ENCODE measurements around the gene USP40.

USP40 gene

DNA sequence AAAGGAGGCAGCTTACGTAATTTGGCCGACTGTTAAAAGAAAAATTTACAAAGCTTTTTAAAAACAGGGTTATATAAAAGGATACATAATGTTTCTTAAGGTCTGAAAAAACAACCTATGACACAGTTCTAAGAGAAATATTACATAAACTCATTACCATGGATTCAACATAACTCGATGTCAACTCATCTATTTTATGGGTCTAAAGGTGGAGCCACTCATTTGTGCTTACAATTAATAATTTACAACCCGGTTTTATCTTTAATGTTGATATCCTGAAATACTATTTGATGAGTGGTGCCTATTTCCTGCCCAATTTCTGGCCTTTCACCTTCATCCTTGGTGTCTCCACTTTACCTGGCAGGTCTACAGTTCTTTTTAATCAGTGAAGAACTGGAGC is 15.1 kb downstream of the USP40 start:
- no peak for DNase-seq (ENCODE audit: low read depth)

DNA sequence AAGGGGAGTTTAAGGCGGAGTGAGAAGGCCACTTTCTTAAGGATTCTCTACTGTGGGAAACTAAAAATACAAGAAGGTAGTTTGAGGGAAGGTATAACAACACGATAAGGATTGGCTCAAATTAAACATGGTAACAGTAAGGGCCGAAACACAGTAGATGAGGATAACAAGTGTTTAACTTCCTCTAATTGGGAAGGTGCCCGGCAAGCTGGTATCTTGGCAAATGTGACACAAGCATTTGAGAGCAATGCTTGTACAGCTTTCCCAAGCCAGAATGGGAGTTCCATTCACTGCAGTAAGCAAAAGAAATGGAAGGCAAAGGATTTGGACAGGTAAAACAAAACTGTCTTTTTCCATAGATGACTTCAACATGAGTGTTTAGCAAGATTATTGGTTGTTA is 19.8 kb downstream of the USP40 start:
- no peak for DNase-seq (ENCODE audit: low read depth)

DNA sequence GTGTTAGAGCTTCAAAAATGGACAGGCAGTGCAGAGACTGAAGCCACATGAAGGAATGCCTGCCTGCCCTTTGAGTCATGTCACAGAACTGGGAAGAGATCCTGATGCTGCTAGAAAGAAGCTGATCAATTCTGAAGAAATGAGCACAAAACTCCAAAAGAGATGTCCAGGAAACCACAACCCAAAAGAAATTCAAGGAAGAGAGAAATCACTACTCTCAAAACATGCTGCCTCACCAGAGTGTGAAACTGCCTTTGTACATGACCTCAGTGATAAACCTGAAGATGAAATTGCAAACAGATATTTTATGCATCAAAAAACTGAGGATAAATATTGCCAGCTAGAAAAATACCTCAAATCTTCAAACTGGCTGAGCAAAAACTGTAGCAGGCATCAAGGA is 20.5 kb downstream of the USP40 start:
- DNase-seq (ENCODE audit: low read depth), result no peak

DNA sequence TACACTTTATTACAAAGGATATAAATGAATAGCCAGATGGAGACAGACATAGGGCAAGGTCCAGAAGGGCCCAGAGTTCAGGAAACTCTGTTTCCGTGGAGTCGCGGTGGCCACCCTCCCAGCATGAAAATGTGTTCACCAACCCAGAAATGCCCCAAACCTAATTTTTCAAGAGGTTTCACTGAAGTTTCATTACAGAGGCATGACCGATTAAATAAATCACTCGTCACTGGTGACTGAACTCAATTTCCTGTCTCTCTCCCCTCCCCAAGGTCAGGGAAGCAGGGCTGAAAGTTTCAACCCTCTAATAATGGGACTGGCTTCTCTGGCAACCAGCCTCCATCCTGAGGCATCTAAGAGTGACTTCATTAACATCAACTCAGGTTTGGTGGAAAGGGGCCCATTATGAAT is 22.4 kb downstream of the USP40 start:
- DNase-seq (ENCODE audit: low read depth), result no peak

DNA sequence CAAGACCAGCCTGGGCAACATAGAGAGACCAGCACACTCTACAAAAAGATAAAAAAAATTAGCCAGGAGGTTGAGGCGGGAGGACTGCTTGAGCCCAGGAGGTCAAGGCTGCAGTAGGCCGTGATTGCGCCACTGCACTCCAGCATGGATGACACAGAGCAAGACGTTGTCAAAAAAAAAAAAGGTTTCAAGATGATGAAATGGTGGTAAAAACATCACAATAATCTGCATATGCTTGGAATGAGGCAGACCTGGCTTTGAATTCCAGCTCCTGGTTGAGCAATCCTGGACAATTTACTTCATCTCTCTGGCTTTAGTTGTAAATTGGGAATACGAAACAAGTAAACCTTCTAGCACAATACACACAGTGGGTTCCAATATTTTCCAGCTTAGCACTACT is 24.1 kb downstream of the USP40 start:
- DNase-seq (ENCODE audit: low read depth), result peak; percentile 37

DNA sequence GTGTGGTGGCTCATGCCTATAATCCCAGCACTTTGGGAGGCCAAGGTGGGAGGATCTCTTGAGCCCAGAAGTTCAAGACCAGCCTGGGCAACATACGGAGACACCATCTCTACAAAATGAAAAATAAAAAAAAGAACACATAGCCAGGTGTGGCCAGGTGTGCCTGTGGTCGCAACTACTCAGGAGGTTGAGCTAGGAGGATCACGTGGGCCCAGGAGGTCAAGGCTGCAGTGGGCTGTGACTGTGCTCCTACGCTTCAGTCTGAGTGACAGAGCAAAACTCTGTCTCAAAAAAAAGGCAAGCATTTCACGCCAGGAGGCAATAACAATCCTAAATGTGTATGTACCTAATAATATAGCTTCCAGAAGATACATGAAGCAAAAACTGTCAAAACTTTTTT is 27.8 kb downstream of the USP40 start:
- DNase-seq (ENCODE audit: low read depth), result no peak

DNA sequence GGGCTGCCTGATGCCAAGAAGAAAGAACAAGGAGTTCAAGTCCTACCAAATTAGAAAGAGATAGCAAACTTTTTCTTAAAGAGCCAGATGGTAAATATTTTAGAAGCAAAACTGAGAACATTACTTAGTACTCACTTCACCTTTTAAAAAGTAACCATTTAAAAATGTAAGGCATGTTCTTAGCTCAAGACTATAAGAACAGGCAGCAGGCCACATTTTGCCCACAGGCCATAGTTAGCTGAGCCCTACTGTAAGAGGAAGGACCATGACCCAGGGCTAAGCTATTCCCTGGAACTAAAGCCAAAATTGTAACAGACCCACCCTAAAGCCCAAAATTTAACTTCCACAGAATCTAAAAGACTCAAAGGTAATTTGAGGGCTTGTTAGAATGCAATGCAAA is 31.3 kb downstream of the USP40 start:
- no peak for DNase-seq (ENCODE audit: low read depth)

DNA sequence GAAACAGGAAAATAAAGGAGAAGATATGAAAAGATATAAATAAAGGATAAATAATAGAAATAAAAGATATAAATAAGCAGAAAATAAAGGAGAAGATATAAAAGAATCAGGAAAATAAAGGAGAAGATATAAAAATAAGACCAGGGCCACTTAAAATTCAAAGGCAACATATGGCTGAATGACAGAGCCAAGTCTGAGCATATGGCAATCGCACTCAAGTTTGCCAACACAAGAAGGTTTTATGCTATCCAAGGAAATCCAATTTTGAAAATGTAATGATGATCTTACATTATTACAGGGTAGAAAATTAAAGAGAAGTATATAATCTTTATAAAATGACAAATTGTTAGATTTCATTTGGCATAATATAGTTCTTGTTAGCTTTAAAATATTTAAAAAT is 33.6 kb downstream of the USP40 start:
- no peak for DNase-seq (ENCODE audit: low read depth)

DNA sequence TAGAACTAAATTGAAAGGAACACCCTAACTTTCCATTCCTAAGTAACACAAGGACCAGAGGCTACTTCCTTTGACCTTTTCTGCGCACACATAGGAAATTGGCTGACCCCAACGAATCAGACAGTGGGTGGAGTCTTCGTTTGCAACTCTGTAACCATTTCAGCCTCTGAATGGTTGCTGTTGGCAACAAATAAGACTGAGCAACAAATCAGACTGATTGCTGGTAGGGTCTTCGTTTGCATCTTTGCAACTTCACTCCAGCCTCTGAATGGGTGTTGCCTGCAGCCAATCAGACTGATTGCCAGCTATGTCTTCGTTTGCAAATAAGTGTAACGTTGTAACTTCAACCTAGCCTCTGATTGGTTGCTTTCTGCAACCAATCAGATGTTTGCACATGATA is 34.6 kb downstream of the USP40 start:
- no peak for DNase-seq (ENCODE audit: low read depth)

DNA sequence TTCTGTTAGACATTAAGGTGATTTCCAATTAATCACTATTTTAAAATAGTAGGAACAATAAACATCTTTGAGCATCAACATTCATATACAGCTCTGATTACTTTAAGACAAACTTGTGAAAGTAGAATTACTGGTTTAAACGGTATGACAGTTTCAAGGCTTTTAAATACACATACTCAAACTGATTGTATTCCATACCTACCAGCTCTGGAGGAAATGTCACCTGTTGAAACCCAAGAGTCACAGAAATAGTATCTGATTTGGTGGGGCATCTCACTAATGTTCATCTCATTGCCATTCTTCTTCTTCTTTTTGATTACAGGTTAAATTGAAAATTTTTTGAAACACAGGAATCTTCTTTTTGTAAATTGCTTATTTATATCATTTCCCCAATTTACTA is 36.2 kb downstream of the USP40 start:
- no peak for DNase-seq (ENCODE audit: low read depth)

DNA sequence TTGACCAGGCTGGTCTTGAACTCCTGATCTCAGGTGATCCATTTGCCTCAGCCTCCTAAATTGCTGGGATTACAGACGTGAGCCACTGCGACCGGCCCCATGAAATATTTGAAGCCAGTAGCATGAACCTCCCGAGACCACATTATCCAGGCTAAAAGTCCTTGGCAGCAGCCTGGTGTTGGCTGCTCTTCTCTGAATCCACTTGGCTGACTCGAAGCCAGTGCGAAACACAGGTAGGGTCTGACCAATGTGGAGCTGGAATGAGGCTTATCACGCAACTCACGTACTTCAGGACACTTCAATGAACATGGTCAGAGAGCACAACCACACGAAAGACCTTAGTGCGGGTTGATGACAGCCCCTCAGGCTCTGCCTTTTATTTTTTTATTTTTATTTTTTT is 38.4 kb downstream of the USP40 start:
- DNase-seq (ENCODE audit: low read depth), result no peak

DNA sequence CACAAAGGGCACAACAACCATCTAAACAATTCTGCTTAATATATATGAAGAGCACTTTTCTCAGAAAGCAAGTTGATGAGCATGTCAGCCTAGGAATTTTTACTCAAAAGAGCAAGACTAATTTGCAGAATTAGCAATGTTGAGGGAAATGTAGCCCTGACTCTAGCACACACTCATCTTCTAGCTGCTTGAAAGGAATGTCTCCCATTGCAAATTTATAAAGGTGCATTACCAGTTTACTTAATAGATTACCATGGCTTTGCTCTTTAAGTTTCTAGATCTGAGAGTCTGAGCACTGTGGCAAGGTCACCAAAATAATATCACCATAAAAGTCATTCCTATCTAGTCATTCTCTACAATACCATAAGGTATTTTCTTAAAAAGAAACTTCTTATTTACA is 40.8 kb downstream of the USP40 start:
- DNase-seq (ENCODE audit: low read depth), result no peak

DNA sequence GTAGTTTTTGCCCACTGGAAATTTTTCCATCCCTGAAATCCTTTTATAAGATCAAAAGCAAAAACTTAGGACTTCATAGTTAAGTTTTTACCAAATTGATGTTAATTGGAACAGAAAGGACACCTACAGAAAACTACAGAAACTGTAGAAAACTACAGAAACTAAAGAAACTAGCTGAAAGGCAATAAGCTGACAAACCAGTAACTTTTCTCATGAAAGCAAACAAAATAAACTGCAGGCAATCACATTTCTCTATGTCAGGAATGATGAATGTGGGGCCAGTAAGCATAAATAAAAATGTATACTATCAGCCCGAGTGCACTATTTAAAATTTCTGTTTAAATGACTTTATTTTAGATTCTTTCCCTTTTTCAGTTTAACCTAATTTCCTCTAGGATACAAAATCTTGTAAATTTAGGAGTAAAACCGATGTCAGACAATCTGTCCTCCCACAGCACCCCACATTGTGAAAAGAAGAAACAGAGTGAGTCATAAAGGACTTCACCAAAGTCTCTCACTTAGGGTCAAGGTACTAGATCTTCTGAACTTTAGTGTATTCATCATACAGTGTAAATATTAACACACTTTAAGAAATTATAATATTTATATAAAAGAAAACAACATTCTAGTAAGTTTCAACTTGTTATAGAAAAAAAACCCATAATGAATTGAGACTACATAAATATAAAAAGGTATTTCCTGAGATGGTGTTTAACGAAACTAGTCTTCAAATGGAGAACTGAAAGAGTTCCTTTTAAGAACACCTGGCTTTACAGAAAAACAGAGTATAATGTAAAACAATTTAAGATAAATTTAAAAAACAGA is 46.6 kb downstream of the USP40 start:
- no peak for DNase-seq (ENCODE audit: low read depth)

DNA sequence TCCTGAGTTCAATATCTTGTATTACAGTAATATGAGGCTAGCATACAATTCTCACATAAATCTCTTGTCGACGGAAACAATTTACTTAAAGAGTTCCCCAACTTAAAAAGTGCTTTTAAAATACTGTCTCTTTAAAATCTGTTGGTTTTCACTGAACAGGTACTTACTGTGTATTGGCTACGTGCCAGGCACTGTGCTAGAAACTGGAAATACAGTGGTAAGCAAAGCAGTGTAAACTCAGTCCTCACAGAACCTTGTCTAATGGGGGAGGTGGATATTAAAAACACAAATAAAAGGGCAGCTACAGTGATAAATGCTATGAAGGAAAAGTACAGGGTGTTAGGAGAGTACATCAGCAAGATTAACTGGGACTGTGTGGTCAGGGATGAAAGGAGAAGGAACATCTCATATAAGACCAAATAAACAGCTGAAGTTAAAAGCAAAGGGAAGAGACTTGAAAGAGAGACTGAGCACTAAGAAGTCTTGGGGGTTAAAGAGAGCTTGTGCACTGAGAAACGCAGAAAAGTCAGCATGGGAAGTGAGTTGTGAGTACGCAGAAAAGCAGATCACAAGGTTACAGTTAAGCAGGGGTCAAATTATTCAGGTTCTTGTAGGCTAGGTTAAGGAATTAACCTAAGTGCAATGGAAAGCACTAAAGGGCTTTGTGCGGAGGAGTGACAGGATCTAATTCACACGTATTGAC is 52.5 kb downstream of the USP40 start:
- no peak for DNase-seq (ENCODE audit: low read depth)

DNA sequence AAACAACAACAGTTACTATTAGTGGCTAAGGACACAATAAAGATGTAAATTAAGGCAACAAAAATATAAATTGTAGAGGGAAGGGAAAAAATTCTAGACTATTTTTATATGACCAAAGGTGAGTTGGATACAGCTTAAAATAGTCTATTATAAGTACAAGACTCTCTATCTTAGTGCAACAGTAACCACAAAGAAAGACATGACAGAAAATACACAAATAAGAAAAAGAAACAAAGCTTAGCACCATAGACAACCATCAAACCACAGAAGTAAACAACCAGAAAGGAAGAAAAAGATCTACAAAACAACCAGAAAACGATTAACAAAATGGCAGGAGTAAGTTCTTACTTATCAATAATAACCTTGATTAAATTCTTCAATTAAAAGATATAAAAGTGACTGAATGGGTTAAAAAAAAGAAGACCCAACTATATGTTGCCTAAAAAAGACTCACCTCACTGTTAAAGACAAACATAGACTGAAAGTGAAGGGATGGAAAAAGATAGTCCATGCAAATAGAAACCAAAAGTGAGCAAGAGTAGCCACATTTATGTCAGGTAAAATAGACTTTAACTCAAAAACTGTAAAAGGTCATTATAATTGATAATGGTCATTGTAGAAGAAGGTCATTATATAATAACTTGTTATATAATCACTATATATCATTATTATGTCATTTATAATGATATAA is 62.5 kb downstream of the USP40 start:
- no peak for DNase-seq (ENCODE audit: low read depth)

DNA sequence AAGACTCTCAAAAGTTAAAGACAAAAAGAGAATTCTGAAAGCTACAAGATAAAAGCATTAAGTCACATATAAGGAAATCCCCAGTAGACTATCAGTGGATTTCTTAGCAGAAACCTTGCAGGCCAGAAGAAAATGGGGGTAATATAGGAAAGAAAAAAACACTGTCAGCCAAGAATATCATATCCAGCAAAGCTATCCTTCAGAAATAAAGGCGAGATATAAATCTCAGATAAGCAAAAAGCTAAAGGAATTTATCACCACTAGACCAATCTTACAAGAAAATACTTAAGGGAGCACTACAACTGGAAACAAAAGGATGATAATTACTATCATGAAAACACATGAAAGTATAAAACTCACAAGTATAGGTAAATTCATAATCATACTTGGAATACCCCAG is 63.1 kb downstream of the USP40 start:
- no peak for DNase-seq (ENCODE audit: low read depth)

DNA sequence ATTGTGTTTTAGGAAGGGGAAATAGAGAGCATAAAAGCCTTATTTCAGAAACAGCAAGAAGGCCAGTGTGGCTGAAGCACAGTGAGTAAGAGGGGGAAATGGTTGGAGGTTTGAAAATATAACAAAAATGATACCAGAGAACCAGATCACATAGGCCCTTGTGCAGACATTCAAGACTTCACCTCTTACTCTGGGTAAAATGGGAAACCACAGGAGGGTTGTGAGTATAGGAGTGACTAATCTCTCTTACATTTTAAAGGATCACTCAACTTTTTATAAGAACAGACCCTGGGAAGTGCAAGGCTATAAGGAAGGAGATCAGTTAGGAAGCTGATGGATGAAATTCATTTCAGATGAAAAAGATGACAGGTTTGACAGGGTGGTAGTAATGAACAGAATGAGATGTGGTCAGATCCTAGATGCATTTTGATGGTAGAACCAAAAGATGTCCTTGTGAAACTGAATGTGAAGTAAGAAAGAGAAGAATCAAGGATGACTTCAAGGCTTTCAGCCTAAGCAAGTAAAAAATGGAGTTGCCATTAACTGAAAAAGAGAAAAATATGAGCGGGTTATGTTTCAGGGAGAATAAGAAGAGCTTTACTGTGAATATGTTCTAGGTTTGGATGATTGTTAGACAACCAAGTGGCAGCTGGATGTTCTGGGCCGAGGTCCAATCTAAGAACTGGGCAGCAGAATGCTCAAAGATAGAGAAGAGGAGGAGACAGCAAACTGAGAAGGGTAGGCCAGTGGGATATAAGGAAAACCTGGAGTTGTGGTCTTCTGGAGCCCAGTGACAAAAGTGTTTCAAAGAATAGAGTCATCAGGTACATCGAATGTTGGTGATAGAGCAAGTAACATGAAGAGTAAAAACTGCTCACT is 65.1 kb downstream of the USP40 start:
- peak; percentile 41 for DNase-seq (ENCODE audit: low read depth)

DNA sequence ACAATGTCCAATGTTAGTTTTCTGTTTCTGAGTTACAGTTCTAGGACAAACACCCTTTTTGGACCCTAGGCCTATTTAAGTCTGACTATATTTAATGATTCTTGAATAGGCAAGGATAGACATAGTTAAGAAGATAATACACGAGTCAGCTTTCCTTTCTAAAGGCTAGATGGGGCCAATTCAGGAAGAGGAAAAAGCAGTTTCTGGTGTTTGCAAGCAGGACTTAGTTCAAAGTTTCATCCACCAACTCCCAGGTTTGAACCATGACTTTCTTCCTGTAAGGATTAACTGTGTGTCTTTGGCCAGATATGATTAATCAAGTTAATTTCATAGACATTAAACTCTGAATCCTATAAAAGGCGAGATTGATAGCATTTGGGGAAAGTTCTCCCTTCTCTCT is 66.7 kb downstream of the USP40 start:
- no peak for DNase-seq (ENCODE audit: low read depth)

DNA sequence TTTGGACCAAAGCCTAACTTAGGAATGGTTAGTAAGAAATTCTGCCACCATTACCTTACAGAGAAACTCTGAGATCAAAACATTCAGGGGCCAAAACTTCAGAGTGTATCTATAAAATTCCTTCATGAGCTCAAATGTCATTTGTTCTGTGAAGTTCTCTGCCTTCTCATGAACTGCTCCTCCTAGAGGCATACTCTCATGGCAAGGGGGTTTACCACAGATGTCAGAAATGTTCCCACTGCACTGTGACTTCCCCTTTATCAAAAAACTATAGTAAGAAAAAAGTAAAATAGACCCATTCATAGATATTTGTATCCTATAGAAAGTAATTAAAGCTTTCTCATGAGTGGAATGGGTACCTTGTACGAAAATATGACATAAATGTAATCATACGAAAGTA is 68.5 kb downstream of the USP40 start:
- DNase-seq (ENCODE audit: low read depth), result no peak

DNA sequence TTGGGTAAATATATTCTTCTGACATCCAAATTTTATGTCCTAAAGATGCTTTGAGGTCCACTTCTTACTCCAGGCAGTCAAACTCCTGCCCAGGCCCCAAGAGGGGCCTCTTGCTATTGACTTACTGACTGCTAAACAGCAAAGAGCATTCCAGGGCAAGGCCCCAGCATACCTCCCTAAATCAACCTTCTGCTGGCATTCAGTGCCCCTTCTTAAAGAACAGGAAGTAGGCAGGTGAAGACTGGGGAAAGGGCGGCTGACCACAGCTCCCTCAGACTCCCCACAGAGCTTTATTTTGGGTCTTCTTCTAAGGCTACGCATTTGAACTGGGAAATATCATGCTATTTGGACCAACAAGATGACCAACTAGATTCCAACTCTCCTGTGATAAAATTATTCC is 68.9 kb downstream of the USP40 start:
- no peak for DNase-seq (ENCODE audit: low read depth)

DNA sequence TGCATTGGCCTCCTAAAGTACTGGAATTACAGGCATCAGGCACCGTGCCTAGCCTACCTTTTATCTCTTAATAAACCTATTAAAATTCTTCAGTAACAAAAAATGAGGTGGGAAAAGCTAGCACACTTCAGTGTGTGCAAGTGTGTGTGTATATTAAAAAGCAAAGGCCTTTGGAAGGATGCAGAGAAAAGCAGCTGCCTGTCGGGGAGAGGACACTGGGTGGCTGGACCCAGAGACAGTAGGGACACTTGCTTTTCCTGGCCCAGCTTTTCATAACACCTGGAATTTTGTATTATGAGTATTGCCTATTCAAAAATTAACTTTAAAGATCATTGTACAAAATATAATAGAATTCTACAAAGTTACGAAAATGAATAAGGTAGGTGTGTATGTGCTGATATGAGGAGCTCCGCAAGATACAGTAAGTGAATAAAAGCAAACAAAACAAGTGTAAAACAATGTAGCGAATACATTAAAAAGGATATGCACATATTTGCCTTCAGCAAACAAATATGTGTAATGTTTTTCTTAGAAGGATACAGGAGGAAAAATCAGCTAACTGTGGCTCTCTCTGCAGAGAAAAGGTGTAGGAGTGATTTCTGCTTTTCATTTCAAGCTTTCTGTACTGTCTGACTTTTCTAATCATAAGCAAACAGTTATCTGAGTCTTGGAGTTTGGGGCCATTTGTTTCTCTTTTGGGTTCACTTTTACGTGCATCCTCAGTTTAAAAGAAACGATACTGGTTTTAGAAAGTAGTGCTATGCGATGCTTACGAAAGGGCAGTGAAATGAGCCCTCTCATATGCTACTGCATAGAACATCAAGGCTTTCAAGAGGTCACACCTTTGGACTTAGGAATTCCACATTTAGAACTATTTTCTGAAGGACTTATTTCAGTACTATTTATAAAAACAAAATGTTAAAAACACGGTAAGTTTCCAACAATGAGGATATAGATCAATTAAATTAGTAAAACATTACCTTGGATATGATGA is 70.8 kb downstream of the USP40 start:
- no peak for DNase-seq (ENCODE audit: low read depth)
